ENCODE measurements around the gene OGFOD2. TPM values are rescaled to one million over a fixed set of nuclear protein-coding genes. Genes with fewer than 3 reads are reported as not detected.

OGFOD2 gene
- total RNA-seq, 1 experiment from 2014 or later, result 21.5 TPM

GRCh38 chr12:122929812-122930211, 45.2 kb upstream of the OGFOD2 start:
- Mint-ChIP-seq H3K9me3 (ENCODE audit: low read depth, unreplicated experiment) (no peaks in the 10 kb centered on the region), H3K4me3 (ENCODE audit: low read depth, unreplicated experiment) (no peak overlapping the region), H3K27ac (ENCODE audit: unreplicated experiment) (no peak overlapping the region), H3K27me3 (ENCODE audit: unreplicated experiment) (no peaks in the 10 kb centered on the region), H3K4me1 (ENCODE audit: low read depth, unreplicated experiment) (no peaks in the 10 kb centered on the region), H3K36me3 (ENCODE audit: insufficient read depth, unreplicated experiment) (peaks cover 6% of the 10 kb centered on the region)
- no peak for DNase-seq
- CTCF ChIA-PET, result no interaction called here
- intact Hi-C loops (cut with micrococcal nuclease; ENCODE audit: unreplicated experiment), result no loop called here
- no peak for TF ChIP-seq CTCF (IDR thresholded peaks at IDR 0.05; ENCODE audit: unreplicated experiment)
- no TSS peak for BruUV-seq (replicated peaks)

DNA sequence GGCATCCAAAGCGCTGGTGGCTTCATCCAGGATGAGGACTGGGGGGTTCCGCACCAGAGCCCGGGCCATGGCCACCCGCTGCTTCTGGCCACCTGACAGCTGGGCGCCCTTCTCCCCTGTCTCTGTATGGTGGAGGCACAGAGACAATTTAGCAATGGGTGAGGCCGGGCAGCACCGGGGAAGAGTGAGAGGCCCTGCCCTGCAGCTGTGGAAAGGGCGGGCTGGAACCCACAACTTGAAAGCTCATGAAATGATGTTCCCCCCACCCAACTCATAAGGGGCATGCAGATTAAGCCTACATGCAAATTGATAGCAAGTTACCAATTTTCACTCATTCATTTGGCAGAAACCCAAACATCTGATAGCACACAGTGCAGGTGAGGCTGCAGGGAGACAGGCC, 42.8 kb upstream of the OGFOD2 start:
- intact Hi-C loops (cut with micrococcal nuclease; ENCODE audit: unreplicated experiment), result no loop called here
- no TSS peak for BruUV-seq (replicated peaks)
- Mint-ChIP-seq H3K4me3 (ENCODE audit: low read depth, unreplicated experiment) (no peak overlapping the region), H3K4me1 (ENCODE audit: low read depth, unreplicated experiment) (no peaks in the 10 kb centered on the region), H3K9me3 (ENCODE audit: low read depth, unreplicated experiment) (no peaks in the 10 kb centered on the region), H3K36me3 (ENCODE audit: insufficient read depth, unreplicated experiment) (peaks cover 6% of the 10 kb centered on the region), H3K27me3 (ENCODE audit: unreplicated experiment) (no peaks in the 10 kb centered on the region), H3K27ac (ENCODE audit: unreplicated experiment) (no peak overlapping the region)
- TF ChIP-seq CTCF (IDR thresholded peaks at IDR 0.05; ENCODE audit: unreplicated experiment), result no peak
- CTCF ChIA-PET, result interaction anchor here (0.6 kb wide), 1 partner anchor 19 kb away, joined by 6 read pairs; no protein-coding TSS in a partner anchor
- DNase-seq, result no peak

- no TSS peak for BruUV-seq (replicated peaks)
- intact Hi-C loops (cut with micrococcal nuclease; ENCODE audit: unreplicated experiment), result no loop called here
- H3K9me3 Mint-ChIP-seq (ENCODE audit: low read depth, unreplicated experiment), result no peaks in the 10 kb centered on the region
- no peak for TF ChIP-seq CTCF (IDR thresholded peaks at IDR 0.05; ENCODE audit: unreplicated experiment)
- H3K4me3 Mint-ChIP-seq (ENCODE audit: low read depth, unreplicated experiment), result no peak overlapping the region
- peaks cover 8% of the 10 kb centered on the region for H3K4me1 Mint-ChIP-seq (ENCODE audit: low read depth, unreplicated experiment)
- peaks cover 10% of the 10 kb centered on the region for H3K36me3 Mint-ChIP-seq (ENCODE audit: insufficient read depth, unreplicated experiment)
- DNase-seq, result no peak
- no peak overlapping the region for H3K27ac Mint-ChIP-seq (ENCODE audit: unreplicated experiment)
- CTCF ChIA-PET, result no interaction called here
- no peaks in the 10 kb centered on the region for H3K27me3 Mint-ChIP-seq (ENCODE audit: unreplicated experiment)
Observed at GRCh38 chr12:122934722-122935121, 40.3 kb upstream of the OGFOD2 start.

GRCh38 chr12:122935318-122935717, 39.7 kb upstream of the OGFOD2 start:
- intact Hi-C loops (cut with micrococcal nuclease; ENCODE audit: unreplicated experiment), result no loop called here
- Mint-ChIP-seq H3K27ac (ENCODE audit: unreplicated experiment) (no peak overlapping the region), H3K4me1 (ENCODE audit: low read depth, unreplicated experiment) (peaks cover 8% of the 10 kb centered on the region), H3K27me3 (ENCODE audit: unreplicated experiment) (no peaks in the 10 kb centered on the region), H3K36me3 (ENCODE audit: insufficient read depth, unreplicated experiment) (peaks cover 12% of the 10 kb centered on the region), H3K4me3 (ENCODE audit: low read depth, unreplicated experiment) (no peak overlapping the region), H3K9me3 (ENCODE audit: low read depth, unreplicated experiment) (no peaks in the 10 kb centered on the region)
- CTCF ChIA-PET, result interaction anchor here (1.1 kb wide), 1 partner anchor 9 kb away, joined by 3 read pairs; no protein-coding TSS in a partner anchor
- BruUV-seq (replicated peaks), result no TSS peak
- no peak for DNase-seq
- TF ChIP-seq CTCF (IDR thresholded peaks at IDR 0.05; ENCODE audit: unreplicated experiment), result no peak

All from Calu3 (cell line).